ENCODE measurements around the gene MSLN. TPM values are rescaled to one million over a fixed set of nuclear protein-coding genes. Genes with fewer than 3 reads are reported as not detected.

The MSLN gene
- total and polyA plus RNA-seq, 2 of the 13 experiments (the other 11 are each of a cell fraction or from before 2014, with no cell fraction given) = 2.0 to 2.3 TPM

- TF ChIP-seq SRSF1 (optimal IDR thresholded peaks at IDR 0.05; ENCODE audit: low read depth, low read length) = no peak
- 0 out of 2 replicates have a peak, but pooled peaks have one; percentile 23 for TF ChIP-seq REXO4 (CRISPR knock-in tag; IDR thresholded peaks at IDR 0.05; ENCODE audit: borderline replicate concordance)
- TF ChIP-seq ETV6 (CRISPR knock-in tag; conservative IDR thresholded peaks at IDR 0.05) = peak; percentile 74; the same call in 1 of the 2 replicates
- peak; percentile 58; the same call in 1 of the 2 replicates for TF ChIP-seq ZHX1 (CRISPR knock-in tag; IDR thresholded peaks at IDR 0.05; ENCODE audit: low read depth)
- TF ChIP-seq NBN (conservative IDR thresholded peaks at IDR 0.05) = no peak
- 0 out of 2 replicates have a peak, but pooled peaks have one; percentile 32 for TF ChIP-seq ZMAT3 (CRISPR knock-in tag; conservative IDR thresholded peaks at IDR 0.05)
- no peak for TF ChIP-seq MAFF (IDR thresholded peaks at IDR 0.05; ENCODE audit: low read depth, low read length)
- no peak for TF ChIP-seq ATF2 (CRISPR knock-in tag; IDR thresholded peaks at IDR 0.05)
- 0 out of 2 replicates have a peak, but pooled peaks have one; percentile 40 for TF ChIP-seq E2F5 (CRISPR knock-in tag; conservative IDR thresholded peaks at IDR 0.05)
- no peak; the same call in 1 of the 2 replicates for TF ChIP-seq ZNF841 (CRISPR knock-in tag; IDR thresholded peaks at IDR 0.05; ENCODE audit: borderline replicate concordance)
- no peak for TF ChIP-seq KDM1A (CRISPR knock-in tag; IDR thresholded peaks at IDR 0.05)
- TF ChIP-seq SALL2 (CRISPR knock-in tag; IDR thresholded peaks at IDR 0.05) = peak; percentile 78; the same call in 1 of the 2 replicates
- no peak for TF ChIP-seq BATF2 (CRISPR knock-in tag; IDR thresholded peaks at IDR 0.05)
- TF ChIP-seq ZNF142 (CRISPR knock-in tag; IDR thresholded peaks at IDR 0.05) = peak; percentile 72; the same call in 1 of the 2 replicates
- TF ChIP-seq ELK4 (CRISPR knock-in tag; IDR thresholded peaks at IDR 0.05; ENCODE audit: borderline replicate concordance) = no peak
Measured at GRCh38 chr16:720990-721764, 39.4 kb upstream of the MSLN start, which contains the start of gene ANTKMT (continued).

All from HepG2 (cell line).